ENCODE results near the gene ZNHIT2. TPM values are rescaled to one million over a fixed set of nuclear protein-coding genes. Genes with fewer than 3 reads are reported as not detected.

ZNHIT2 gene
- total and polyA plus RNA-seq, 8 donors, result 3.1 to 10.6 (median 5.8) TPM

DNA sequence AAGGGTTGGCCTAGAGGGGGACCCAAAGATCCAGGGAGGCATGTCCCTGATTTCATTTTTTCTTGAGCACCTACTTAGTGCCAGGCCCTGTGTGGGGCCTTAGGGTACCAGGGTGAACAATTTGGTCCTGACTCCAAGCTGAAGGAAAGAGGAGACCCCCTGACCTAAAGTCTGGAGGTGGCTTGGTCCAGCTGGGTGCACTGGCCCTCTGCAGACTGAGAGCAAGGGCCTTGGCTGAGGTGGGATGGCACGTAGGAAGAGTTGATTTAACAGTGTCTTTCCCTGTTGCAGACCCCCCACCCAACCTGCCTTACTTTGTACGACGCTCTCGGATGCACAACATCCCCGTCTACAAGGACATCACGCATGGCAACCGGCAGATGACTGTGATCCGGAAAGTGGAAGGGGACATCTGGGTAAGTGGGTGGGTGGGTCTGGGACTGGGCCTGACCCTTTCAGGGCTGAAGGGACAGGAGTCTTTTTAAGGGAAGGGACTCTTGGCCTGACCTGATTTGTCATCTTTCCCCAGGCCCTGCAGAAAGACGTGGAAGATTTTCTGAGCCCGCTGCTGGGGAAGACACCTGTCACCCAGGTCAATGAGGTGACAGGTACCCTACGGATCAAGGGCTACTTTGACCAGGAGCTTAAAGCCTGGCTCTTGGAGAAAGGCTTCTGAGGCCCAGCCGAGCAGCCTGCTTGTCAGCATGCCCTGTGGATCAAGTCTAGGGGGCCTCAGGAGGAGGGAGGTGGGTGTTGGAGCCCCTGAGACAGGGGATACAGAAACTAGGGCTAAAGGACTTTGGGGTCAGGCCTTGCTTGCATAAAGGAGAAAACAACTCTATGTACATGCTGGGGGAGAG, 7.9 kb upstream of the ZNHIT2 start:
- TF ChIP-seq CTCF (IDR thresholded peaks at IDR 0.05), result no peak
- Histone ChIP-seq H3K27me3 (no peaks in the 10 kb centered on the region), H3K27ac (no peak overlapping the region), H3K4me1 (peaks cover 6 to 37% of the 10 kb centered on the region in 2 donors), H3K36me3 (peaks cover 0 to 71% of the 10 kb centered on the region in 2 donors), H3K4me3 (no peak overlapping the region), H3K9me3 (no peaks in the 10 kb centered on the region)
- ATAC-seq, result no peak
- DNase-seq, result no peak
- intact Hi-C loops (cut with DNase I), result no loop called here

DNA sequence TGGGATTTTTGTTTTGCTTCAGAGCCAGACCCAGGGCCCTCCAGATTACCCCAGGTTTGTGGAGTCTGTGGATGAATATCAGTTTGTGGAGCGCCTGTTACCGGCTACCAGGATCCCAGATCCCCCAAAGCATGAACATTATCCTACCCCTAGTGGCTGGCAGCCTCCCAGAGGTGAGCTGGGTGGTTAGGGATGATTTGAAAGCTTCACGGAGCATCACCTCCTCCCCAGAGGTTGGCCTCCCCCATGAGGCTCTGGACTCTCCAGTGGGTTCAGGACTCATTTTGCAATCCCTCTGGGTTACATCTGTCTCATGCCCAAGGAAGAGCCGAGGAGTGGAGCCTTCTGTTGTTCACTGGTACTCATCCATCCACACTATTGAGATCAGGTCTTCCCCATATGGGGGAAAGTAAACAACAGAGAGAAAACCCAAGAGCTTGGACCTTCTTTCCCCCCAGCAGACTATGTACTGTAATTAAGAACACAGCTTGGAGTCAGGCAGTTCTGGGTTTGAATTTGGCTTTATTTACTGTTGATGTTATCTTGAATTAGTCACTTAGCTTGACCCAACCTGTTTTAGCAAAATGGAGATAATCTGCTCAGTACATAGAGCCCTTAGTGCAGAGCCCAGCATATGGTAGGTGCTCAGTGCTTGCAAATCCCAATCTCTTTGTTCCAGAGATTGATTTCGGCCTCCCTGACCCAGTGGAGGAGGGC, 7.1 kb upstream of the ZNHIT2 start:
- H3K36me3 ChIP-seq, result peaks cover 0 to 71% of the 10 kb centered on the region in 2 donors
- no peak overlapping the region for H3K4me3 ChIP-seq
- TF ChIP-seq CTCF (IDR thresholded peaks at IDR 0.05), result no peak
- intact Hi-C loops (cut with DNase I), result no loop called here
- no peaks in the 10 kb centered on the region for H3K27me3 ChIP-seq
- peaks cover 6 to 44% of the 10 kb centered on the region in 2 donors for H3K4me1 ChIP-seq
- no peak for ATAC-seq
- DNase-seq, result no peak
- H3K27ac ChIP-seq, result no peak overlapping the region
- no peaks in the 10 kb centered on the region for H3K9me3 ChIP-seq

GRCh38 chr11:65121865-65122696, 4.6 kb upstream of the ZNHIT2 start, which contains the start of the genes FAU and MRPL49:
FAU (minus strand) TSS chr11:65122134; CDS start chr11:65121813, 321 bp downstream.
MRPL49 (plus strand) TSS chr11:65122321; CDS start chr11:65122347, 26 bp downstream.
- peaks cover 0 to 64% of the 10 kb centered on the region in 2 donors for H3K36me3 ChIP-seq
- no peak for TF ChIP-seq CTCF (IDR thresholded peaks at IDR 0.05)

GRCh38 chr11:65121447-65121864, 4.0 kb upstream of the ZNHIT2 start:
- peak overlapping the region; percentile 91 to 99 for H3K4me3 ChIP-seq
- peak overlapping the region; percentile 89 to 96 for H3K27ac ChIP-seq
- ATAC-seq, result no peak
- no peaks in the 10 kb centered on the region for H3K9me3 ChIP-seq
- H3K27me3 ChIP-seq, result no peaks in the 10 kb centered on the region
- intact Hi-C loops (cut with DNase I), result no loop called here
- TF ChIP-seq CTCF (IDR thresholded peaks at IDR 0.05), result no peak
- H3K4me1 ChIP-seq, result peaks cover 11 to 63% of the 10 kb centered on the region in 2 donors
- DNase-seq, result no peak
- H3K36me3 ChIP-seq, result peaks cover 0 to 58% of the 10 kb centered on the region in 2 donors

More at GRCh38 chr11:65121865-65122696, 4.6 kb upstream of the ZNHIT2 start, which contains the start of the genes FAU and MRPL49:
- no peaks in the 10 kb centered on the region for H3K9me3 ChIP-seq
- peak within 1 kb of the TSS; percentile 91 to 99 for H3K4me3 ChIP-seq
- H3K27me3 ChIP-seq, result no peaks in the 10 kb centered on the region
- H3K4me1 ChIP-seq, result peaks cover 6 to 56% of the 10 kb centered on the region in 2 donors
- intact Hi-C loops (cut with DNase I), result no loop called here
- ATAC-seq (peak; percentile 87), DNase-seq (peak; percentile 94 to 100 (median 99))
- peak within 1 kb of the TSS; percentile 89 to 96 for H3K27ac ChIP-seq

Measured in left lung (tissue), 10 donors.